22Rv1 (cell line): ENCODE data around the gene TTF2.

Experiments
- CTCF ChIP-seq: fragments of 450-650 bp; IDR thresholded peaks from 2 replicates; pipeline ENCODE4 v1.5.1; 2017; ENCODE audit warnings: mild to moderate bottlenecking
- ZFX ChIP-seq: fragments of 450-650 bp; IDR thresholded peaks from 2 replicates; pipeline ENCODE4 v1.6.1; 2017; ENCODE audit warnings: antibody characterized with exemption, borderline replicate concordance

DNA sequence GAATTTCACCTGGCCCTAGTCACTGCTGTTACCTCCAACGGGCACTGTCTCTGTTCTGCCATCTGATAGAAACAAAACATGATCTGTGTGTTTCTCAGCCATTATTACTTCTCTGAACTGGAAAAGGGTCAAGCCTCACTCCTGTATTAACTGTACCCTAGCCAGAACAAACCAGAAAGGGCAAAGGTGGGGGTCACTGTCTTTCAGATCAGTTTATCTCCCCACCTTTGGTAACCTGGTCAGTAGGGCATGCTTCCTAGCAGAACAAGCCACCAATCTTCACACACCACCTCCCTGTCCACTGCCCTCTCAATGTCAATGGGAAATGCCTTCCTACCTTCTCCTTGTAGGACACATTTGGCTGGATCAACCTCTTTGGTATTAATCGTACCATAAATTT is 57.6 kb downstream of the TTF2 start:
- TF ChIP-seq CTCF (no peak), ZFX (no peak)
